Spleen (tissue), 11 donors: Measurements from ENCODE around the gene IQGAP2. TPM values are rescaled to one million over a fixed set of nuclear protein-coding genes. Genes with fewer than 3 reads are reported as not detected.

ENCODE experiments used
- DNase-seq: peaks from one replicate; pipeline ENCODE4 v3.0.0-alpha.2; 2020
- H3K27ac ChIP-seq, 8 donors: fragments of 200-600 bp; sonication (generic) in 7 of 8; 1 replicate in 4 of 8; 2 replicates in 4 of 8; pipeline versions ENCODE4 v1.5.0 to v1.8.0; 2016 to 2021; ENCODE audit warnings: inconsistent platforms in 4 of 8, mild to moderate bottlenecking in 4 of 8, moderate library complexity in 1 of 8
- H3K27me3 ChIP-seq, 7 donors: fragments of 200-600 bp; sonication (generic) in 6 of 7; replicated peaks in 1 of 7; 1 replicate in 4 of 7; 2 replicates in 3 of 7; pipeline versions ENCODE4 v1.5.0 to v1.8.0; 2016 to 2021; ENCODE audit warnings: inconsistent platforms in 3 of 7, mild to moderate bottlenecking in 1 of 7
- H3K36me3 ChIP-seq, 6 donors: fragments of 200-600 bp; sonication (generic) in 5 of 6; 1 replicate in 4 of 6; 2 replicates in 2 of 6; pipeline versions ENCODE4 v1.5.0 to v1.8.0; 2016 to 2021; ENCODE audit warnings: inconsistent platforms in 2 of 6
- H3K4me1 ChIP-seq, 6 donors: fragments of 200-600 bp; sonication (generic) in 5 of 6; 1 replicate in 3 of 6; 2 replicates in 3 of 6; pipeline versions ENCODE4 v1.5.0 to v1.8.0; 2016 to 2021; ENCODE audit warnings: inconsistent platforms in 3 of 6
- H3K4me3 ChIP-seq, 8 donors: fragments of 200-600 bp; sonication (generic) in 7 of 8; 1 replicate in 4 of 8; 2 replicates in 4 of 8; pipeline versions ENCODE4 v1.5.0 to v1.8.0; 2016 to 2021; ENCODE audit warnings: inconsistent platforms in 4 of 8, mild to moderate bottlenecking in 4 of 8, moderate library complexity in 2 of 8
- H3K9me3 ChIP-seq, 8 donors: fragments of 200-600 bp; sonication (generic) in 7 of 8; 1 replicate in 4 of 8; 2 replicates in 4 of 8; pipeline versions ENCODE4 v1.5.0 to v1.8.0; 2016 to 2021; ENCODE audit warnings: inconsistent platforms in 4 of 8
- CTCF ChIP-seq, 11 experiments: fragments of 200-600 bp in 7 of 11; fragments of 450-650 bp in 4 of 11; sonication (generic) in 4 of 11; IDR thresholded peaks in 8 of 11; conservative IDR thresholded peaks in 3 of 11; 1 replicate in 7 of 11; 2 replicates in 4 of 11; pipeline versions ENCODE4 v1.4.0 to v1.8.0; 2016 to 2021; ENCODE audit warnings: antibody characterized with exemption in 11 of 11, inconsistent platforms in 4 of 11, mild to moderate bottlenecking in 1 of 11
- POLR2A ChIP-seq, 3 donors: fragments of 450-650 bp; IDR thresholded peaks; one replicate each; pipeline ENCODE4 v1.5.1; 2017; ENCODE audit warnings: antibody characterized with exemption in 3 of 3, mild to moderate bottlenecking in 1 of 3
- POLR2AphosphoS5 ChIP-seq, 3 donors: sonication (generic); formaldehyde crosslinking; IDR thresholded peaks; one replicate each; pipeline ENCODE4 v1.5.1; 2017; ENCODE audit warnings: antibody characterized with exemption in 3 of 3
- WGBS, 5 donors: extraction: QIAGEN DNeasy Blood & Tissue Kit in 3 of 5; methylation state at CpG; one replicate each; pipeline versions ENCODE4 v1.1.5 to v1.1.7; 2013 to 2018; 5-methylcytosine and 5-hydroxymethylcytosine counted together
- intact Hi-C: fragments of 100-400 bp; cut with DNase I; formaldehyde crosslinking; loops from one replicate; pipeline ENCODE4 v1.15.0; 2023; ENCODE audit warnings: low total_unique reads
- polyA plus RNA-seq, 3 donors: library from polyadenylated mRNA; stranded (reverse); fragments of 200-250 nt; gene quantifications; one replicate each; pipeline ENCODE4 v1.2.1, GENCODE V29; 2013
- total RNA-seq, 7 donors: library from RNA; depleted of rRNA in 3 of 7; stranded (reverse); fragments of >200 nt in 3 of 7; fragmentation: NEBNext Ultra II Directional in 4 of 7; extraction: Animal tissue kit (Norgen Biotek cat#: 25700) in 4 of 7; gene quantifications; one replicate each; pipeline versions ENCODE4 v1.1.0 to v1.2.1, GENCODE V29; 2016 to 2021
- donor health status: healthy with polysubstance abuse.
- donor health status: DM: no; HTN: no; CAD: no; lungs with moderate emphysema.
- donor health status: DM: no; HTN: no; CAD: no.
- donor health status: Bipolar disorder and iron deficiency.
- donor health status: healthy.
- donor health status: DM: no; HTN: no; CAD: no.
- donor health status: DM: yes; HTN: yes; CAD: no.

IQGAP2 gene
- total and polyA plus RNA-seq, 10 donors: 9.3 to 83.6 (median 52.8) TPM

GRCh38 chr5:76709762-76710161, 306.7 kb downstream of the IQGAP2 start:
- TF ChIP-seq POLR2AphosphoS5 (IDR thresholded peaks at IDR 0.05) (no peak), CTCF (IDR thresholded peaks at IDR 0.05 in 8 of 11, conservative IDR thresholded peaks at IDR 0.05 in 3 of 11) (no peak), POLR2A (IDR thresholded peaks at IDR 0.05) (no peak)
- 73 to 86% (median 82%) methylated on average over 2 of the region's 2 CpGs for WGBS, 5 donors
- H3K27me3 ChIP-seq: peaks cover 0 to 5% (median 4%) of the 10 kb centered on the region in 7 donors
- peaks cover 0 to 24% (median 0%) of the 10 kb centered on the region in 6 donors for H3K36me3 ChIP-seq
- H3K4me1 ChIP-seq: peaks cover 0 to 18% (median 12%) of the 10 kb centered on the region in 6 donors
- DNase-seq: no peak
- no peaks in the 10 kb centered on the region for H3K9me3 ChIP-seq
- intact Hi-C loops: loop anchor here (10.0 kb wide), 1 partner anchor 105 kb away; no protein-coding TSS in a partner anchor
- H3K27ac ChIP-seq: no peak overlapping the region
- H3K4me3 ChIP-seq: no peak overlapping the region

- TF ChIP-seq POLR2A (IDR thresholded peaks at IDR 0.05) (no peak), CTCF (IDR thresholded peaks at IDR 0.05 in 8 of 11, conservative IDR thresholded peaks at IDR 0.05 in 3 of 11) (no peak), POLR2AphosphoS5 (IDR thresholded peaks at IDR 0.05) (no peak)
- no peak overlapping the region for H3K4me3 ChIP-seq
- WGBS, 5 donors: 48 to 70% (median 54%) methylated on average over 4 of the region's 4 CpGs
- no peaks in the 10 kb centered on the region for H3K9me3 ChIP-seq
- intact Hi-C loops: loop anchor here (10.0 kb wide), 1 partner anchor 106 kb away; no protein-coding TSS in a partner anchor
- H3K4me1 ChIP-seq: peaks cover 3 to 22% (median 16%) of the 10 kb centered on the region in 6 donors
- DNase-seq: no peak
- peaks cover 0 to 17% (median 10%) of the 10 kb centered on the region in 7 donors for H3K27me3 ChIP-seq
- H3K36me3 ChIP-seq: peaks cover 0 to 24% (median 0%) of the 10 kb centered on the region in 6 donors
- peak overlapping the region in 6 of 8 donors; percentile 19 to 67 (median 48) for H3K27ac ChIP-seq
These were observed 307.9 kb downstream of the IQGAP2 start for GRCh38 chr5:76710991-76711390.

GRCh38 chr5:76714751-76715485, 311.8 kb downstream of the IQGAP2 start:
- intact Hi-C loops: loop anchor here (5.0 to 10.0 kb wide), 2 partner anchors 57 to 110 kb away; no protein-coding TSS in a partner anchor
- TF ChIP-seq POLR2AphosphoS5 (IDR thresholded peaks at IDR 0.05) (peak in 1 of 3 donors; percentile 63), POLR2A (IDR thresholded peaks at IDR 0.05) (peak in 1 of 3 donors; percentile 14), CTCF (IDR thresholded peaks at IDR 0.05 in 8 of 11, conservative IDR thresholded peaks at IDR 0.05 in 3 of 11) (no peak)
- Histone ChIP-seq H3K9me3 (no peaks in the 10 kb centered on the region), H3K27me3 (peaks cover 0 to 35% (median 10%) of the 10 kb centered on the region in 7 donors), H3K4me3 (peak overlapping the region; percentile 55 to 84 (median 72)), H3K4me1 (peaks cover 11 to 60% (median 42%) of the 10 kb centered on the region in 6 donors), H3K27ac (peak overlapping the region; percentile 77 to 92 (median 89)), H3K36me3 (no peaks in the 10 kb centered on the region)
- DNase-seq: peak; percentile 85
- WGBS, 5 donors: 3 to 17% (median 10%) methylated on average over 37 to 52 of the region's 52 CpGs

- DNase-seq: no peak
- Histone ChIP-seq H3K9me3 (no peaks in the 10 kb centered on the region), H3K4me1 (peaks cover 13 to 65% (median 46%) of the 10 kb centered on the region in 6 donors), H3K27ac (peak overlapping the region; percentile 77 to 92 (median 89)), H3K27me3 (peaks cover 0 to 35% (median 10%) of the 10 kb centered on the region in 7 donors), H3K36me3 (no peaks in the 10 kb centered on the region), H3K4me3 (peak overlapping the region; percentile 55 to 84 (median 72))
- intact Hi-C loops: loop anchor here (5.0 to 10.0 kb wide), 2 partner anchors 57 to 111 kb away; no protein-coding TSS in a partner anchor
- TF ChIP-seq CTCF (IDR thresholded peaks at IDR 0.05 in 8 of 11, conservative IDR thresholded peaks at IDR 0.05 in 3 of 11): no peak
- no peak for TF ChIP-seq POLR2AphosphoS5 (IDR thresholded peaks at IDR 0.05)
- no peak for TF ChIP-seq POLR2A (IDR thresholded peaks at IDR 0.05)
- 0 to 3% (median 1%) methylated on average over 14 of the region's 14 CpGs for WGBS, 5 donors
These were observed 312.3 kb downstream of the IQGAP2 start for GRCh38 chr5:76715486-76715735.
